ENCODE measurements around the gene SENP5.

SENP5 gene

GRCh38 chr3:196883361-196883760, 15.6 kb downstream of the SENP5 start:
- DNase-seq (ENCODE audit: low read depth in 2 of 3, low spot score in 2 of 3) = peak in 1 of 3 experiments; percentile 3

GRCh38 chr3:196886144-196886543, 18.4 kb downstream of the SENP5 start:
- DNase-seq (ENCODE audit: low read depth in 2 of 3, low spot score in 2 of 3) = no peak

GRCh38 chr3:196889844-196890708, 22.4 kb downstream of the SENP5 start:
- DNase-seq (ENCODE audit: low read depth in 2 of 3, low spot score in 2 of 3) = no peak

- DNase-seq (ENCODE audit: low read depth in 2 of 3, low spot score in 2 of 3) = no peak
These were observed 27.0 kb downstream of the SENP5 start for GRCh38 chr3:196894557-196895295.

GRCh38 chr3:196896229-196896628, 28.5 kb downstream of the SENP5 start:
- DNase-seq (ENCODE audit: low read depth in 2 of 3, low spot score in 2 of 3) = no peak

- no peak for DNase-seq (ENCODE audit: low read depth in 2 of 3, low spot score in 2 of 3)
These were observed 34.0 kb downstream of the SENP5 start for GRCh38 chr3:196901768-196902167.

- no peak for DNase-seq (ENCODE audit: low read depth in 2 of 3, low spot score in 2 of 3)
These were observed 34.6 kb downstream of the SENP5 start for GRCh38 chr3:196902296-196902695.

- no peak for DNase-seq (ENCODE audit: low read depth in 2 of 3, low spot score in 2 of 3)
These were observed 36.0 kb downstream of the SENP5 start for GRCh38 chr3:196903740-196904139.

GRCh38 chr3:196914866-196915265, 47.1 kb downstream of the SENP5 start:
- no peak for DNase-seq (ENCODE audit: low read depth in 2 of 3, low spot score in 2 of 3)

- no peak for DNase-seq (ENCODE audit: low read depth in 2 of 3, low spot score in 2 of 3)
These were observed 47.7 kb downstream of the SENP5 start for GRCh38 chr3:196915375-196915774.

- DNase-seq (ENCODE audit: low read depth in 2 of 3, low spot score in 2 of 3) = no peak
These were observed 48.5 kb downstream of the SENP5 start for GRCh38 chr3:196916221-196916620.

GRCh38 chr3:196916995-196917394, 49.3 kb downstream of the SENP5 start:
- DNase-seq (ENCODE audit: low read depth in 2 of 3, low spot score in 2 of 3) = no peak

GRCh38 chr3:196918968-196919367, 51.2 kb downstream of the SENP5 start:
- no peak for DNase-seq (ENCODE audit: low read depth in 2 of 3, low spot score in 2 of 3)

GRCh38 chr3:196920733-196921132, 53.0 kb downstream of the SENP5 start:
- no peak for DNase-seq (ENCODE audit: low read depth in 2 of 3, low spot score in 2 of 3)

GRCh38 chr3:196927571-196928453, 60.1 kb downstream of the SENP5 start:
- DNase-seq (ENCODE audit: low read depth in 2 of 3, low spot score in 2 of 3) = no peak

GRCh38 chr3:196931157-196931556, 63.4 kb downstream of the SENP5 start:
- DNase-seq (ENCODE audit: low read depth in 2 of 3, low spot score in 2 of 3) = no peak

- DNase-seq (ENCODE audit: low read depth in 2 of 3, low spot score in 2 of 3) = no peak
These were observed 64.3 kb downstream of the SENP5 start for GRCh38 chr3:196931828-196932587.

GRCh38 chr3:196932600-196932999, 64.9 kb downstream of the SENP5 start:
- no peak for DNase-seq (ENCODE audit: low read depth in 2 of 3, low spot score in 2 of 3)

GRCh38 chr3:196936288-196936687, 68.6 kb downstream of the SENP5 start:
- DNase-seq (ENCODE audit: low read depth in 2 of 3, low spot score in 2 of 3) = no peak

GRCh38 chr3:196938124-196938523, 70.4 kb downstream of the SENP5 start:
- DNase-seq (ENCODE audit: low read depth in 2 of 3, low spot score in 2 of 3) = no peak

GRCh38 chr3:196938576-196938975, 70.9 kb downstream of the SENP5 start:
- DNase-seq (ENCODE audit: low read depth in 2 of 3, low spot score in 2 of 3) = no peak

All from activated CD8-positive, alpha-beta memory T cell treated with anti-CD3 and anti-CD28 coated beads for 48 hours (primary cell).